Kasumi-1 (cell line): Measurements from ENCODE around the gene PROX1.

Source experiments
- DNase-seq, 2 experiments: peaks; one replicate each; lab custom pipeline; 2025; lab: John Stamatoyannopoulos, UW

PROX1 gene

DNA sequence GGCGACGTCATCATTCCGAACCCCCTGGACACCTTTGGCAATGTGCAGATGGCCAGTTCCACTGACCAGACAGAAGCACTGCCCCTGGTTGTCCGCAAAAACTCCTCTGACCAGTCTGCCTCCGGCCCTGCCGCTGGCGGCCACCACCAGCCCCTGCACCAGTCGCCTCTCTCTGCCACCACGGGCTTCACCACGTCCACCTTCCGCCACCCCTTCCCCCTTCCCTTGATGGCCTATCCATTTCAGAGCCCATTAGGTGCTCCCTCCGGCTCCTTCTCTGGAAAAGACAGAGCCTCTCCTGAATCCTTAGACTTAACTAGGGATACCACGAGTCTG is 10.0 kb downstream of the PROX1 start:
- no peak for DNase-seq

DNA sequence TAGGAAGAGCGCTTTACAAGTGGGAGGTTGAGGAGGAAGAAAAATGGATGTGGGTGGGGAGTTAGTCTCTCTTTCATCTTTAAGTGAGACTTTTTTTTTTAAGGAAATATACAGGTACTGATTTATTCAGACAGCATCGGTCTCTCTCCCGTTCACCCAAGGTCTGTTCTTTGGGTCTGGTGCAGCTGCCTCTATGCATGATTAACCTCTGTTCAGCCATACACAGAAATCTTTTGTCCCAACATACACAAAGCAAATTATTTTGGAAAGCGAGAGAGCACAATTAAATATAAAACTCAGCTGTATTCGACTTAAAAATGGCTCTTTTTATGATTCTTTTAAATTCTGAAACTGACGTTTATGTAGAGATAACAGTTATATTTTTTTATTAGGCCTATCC is 11.0 kb downstream of the PROX1 start:
- no peak for DNase-seq

DNA sequence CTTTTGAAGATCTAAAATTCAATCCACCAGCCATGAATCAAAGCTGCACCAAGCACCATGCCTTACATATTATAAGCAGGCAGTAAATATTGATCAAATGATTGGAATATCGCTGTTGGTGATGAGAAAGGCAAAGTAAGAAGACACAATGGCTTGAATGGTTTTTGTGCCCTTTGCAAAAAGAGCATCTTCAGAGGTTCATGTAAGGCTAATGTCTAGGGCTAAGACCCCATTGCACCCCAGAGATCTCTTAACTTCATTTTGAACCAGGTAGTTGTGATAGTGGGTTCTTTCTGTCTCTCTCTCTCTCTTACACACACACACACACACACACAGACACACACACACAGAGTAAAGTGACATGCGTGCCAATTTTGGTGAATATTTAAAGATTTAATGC is 12.0 kb downstream of the PROX1 start:
- no peak for DNase-seq

DNA sequence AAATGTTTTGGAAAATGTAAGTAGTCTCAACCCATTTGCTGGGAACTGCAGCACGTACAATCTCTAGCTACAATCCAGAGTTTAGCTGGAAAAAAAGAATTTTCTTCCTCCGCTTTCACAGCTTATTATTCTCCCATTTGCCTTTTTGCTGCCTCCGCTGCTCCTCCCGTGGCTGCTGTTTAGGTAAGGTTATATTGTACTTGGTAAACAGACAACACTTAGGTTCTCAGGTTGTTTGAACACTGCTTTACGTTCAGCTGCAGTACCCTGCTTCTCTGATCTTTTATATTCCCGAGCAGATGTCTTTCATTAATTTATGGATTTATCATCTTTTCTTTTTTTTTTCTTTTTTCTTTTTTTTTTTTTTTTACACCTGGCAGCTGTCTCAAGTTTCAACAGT is 14.3 kb downstream of the PROX1 start:
- DNase-seq: no peak

DNA sequence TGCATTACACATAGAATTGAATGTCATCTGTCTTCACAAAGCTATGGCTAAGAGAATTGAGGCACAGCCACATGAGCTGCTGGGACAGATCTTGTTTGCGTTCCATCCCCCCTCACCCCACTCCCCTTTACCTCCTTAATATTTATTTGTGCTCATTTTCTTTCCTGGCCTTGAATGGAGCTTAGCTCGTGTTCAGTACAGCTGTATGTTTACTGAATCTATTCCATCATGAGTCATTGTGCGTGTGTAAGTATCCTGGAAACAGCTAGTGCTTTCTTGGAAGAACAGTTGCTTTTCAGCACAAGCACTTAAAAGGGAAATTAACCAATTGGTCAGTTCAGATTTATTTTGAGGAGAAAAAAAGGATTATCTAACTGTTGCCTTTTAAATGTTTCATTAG is 14.7 kb downstream of the PROX1 start:
- no peak for DNase-seq

DNA sequence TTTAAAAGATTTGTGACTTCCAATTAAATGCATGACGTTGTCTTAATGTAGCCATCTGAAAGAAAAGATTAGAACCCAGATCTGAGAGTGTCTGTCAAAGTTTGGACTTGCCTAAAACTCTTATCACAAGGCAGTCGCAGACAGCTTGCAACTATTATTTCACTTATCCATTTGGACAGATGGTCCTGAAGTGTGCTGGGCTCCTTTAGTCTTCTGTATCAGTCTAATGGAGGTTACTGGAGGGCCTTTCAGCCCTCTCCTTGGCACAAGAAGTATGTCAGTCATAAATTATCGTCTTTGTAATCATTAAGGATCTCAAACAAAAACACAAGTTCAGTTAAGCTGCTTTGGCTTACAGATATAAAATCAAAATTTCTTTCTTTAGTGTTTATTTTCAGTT is 15.5 kb downstream of the PROX1 start:
- DNase-seq: no peak

DNA sequence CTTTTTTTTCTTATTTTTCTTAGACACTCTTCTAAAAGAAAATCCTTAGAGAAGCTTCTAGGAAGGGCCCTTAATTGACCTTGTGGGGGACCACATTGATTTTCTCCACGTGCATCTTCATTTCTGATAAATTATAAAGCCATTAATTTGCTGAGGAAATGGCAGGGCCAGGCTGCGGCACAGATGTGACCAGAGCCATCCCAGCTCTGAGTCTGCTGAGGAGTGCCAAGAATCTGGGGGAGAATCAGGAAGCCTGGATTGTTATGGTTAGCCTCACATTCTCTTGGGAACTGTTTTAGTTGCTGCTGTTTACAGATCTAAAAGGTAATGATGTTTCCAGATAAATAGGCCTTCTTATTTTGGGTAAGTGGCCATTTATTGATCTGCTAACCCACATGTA is 16.2 kb downstream of the PROX1 start:
- DNase-seq: no peak

DNA sequence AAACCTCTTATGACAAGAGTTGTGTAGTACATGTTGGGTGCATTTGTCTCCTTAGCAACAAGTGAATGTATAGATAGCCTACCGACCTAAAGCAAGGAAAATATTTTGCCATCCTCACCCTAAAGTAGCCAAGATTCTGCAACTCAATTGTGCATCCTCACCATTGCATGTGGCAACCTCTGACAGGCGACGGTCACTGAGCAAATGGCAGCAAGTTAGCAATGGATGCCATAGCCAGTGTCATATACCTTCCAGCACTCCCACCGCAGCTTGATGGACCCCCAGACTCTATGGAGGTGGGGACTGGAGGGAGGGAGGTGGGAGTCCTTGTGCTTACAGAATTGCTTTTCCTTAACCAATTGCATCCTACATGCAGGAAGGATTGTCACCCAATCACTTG is 17.0 kb downstream of the PROX1 start:
- DNase-seq: no peak

DNA sequence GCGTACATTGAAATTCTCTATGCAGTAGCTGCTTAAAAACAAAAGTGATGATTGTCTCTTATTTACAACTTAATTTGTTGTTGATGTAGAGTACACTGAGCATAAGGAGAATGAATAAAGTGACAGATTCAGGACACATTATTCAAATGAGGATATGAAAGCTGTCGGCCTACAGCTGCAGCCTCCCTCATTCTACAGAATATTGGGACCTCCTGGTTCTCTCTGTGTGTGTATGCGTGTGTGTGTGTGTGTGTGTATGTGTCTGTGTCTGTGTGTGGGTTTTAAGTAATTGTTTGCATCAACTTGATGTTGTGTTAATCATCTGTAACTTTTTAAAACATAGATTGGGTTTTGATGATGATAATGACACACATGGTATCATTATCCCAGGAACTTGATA is 17.9 kb downstream of the PROX1 start:
- DNase-seq: no peak

DNA sequence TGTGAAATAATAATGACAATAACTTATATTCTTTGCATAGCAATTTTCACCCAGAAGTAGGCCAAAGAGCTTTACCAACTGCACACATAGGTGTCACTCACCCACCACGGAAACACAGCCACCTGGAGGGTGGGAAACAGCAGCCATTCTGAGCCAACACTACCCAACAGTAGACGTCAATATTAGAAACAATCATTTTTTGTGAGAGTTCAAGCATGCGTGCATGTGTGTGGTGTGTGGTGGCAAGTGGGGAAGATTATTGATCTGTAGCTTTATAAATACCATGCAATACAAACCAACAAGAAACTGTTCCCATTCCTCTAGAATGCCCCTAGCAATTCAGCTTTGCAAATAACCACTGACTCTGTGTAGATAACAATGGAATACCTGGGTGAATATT is 19.1 kb downstream of the PROX1 start:
- no peak for DNase-seq

DNA sequence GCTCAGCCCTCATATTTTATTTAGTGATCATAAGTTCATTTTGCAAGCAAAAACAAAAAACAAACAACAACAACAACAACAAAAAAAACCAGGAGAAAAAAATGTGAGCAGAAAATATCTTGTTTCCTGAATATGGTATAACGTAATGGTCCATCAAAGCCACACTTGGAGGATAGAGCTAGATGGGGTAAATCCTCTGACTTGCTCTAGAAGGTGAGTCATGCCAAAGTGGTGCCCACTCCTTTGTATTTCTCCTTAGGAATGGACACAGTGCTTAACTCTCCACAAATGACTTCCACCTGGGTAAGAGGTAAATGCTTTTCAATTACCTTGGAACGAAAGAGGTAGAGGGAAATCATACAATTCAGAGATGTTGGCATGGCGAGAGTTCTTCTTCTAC is 20.6 kb downstream of the PROX1 start:
- no peak for DNase-seq

DNA sequence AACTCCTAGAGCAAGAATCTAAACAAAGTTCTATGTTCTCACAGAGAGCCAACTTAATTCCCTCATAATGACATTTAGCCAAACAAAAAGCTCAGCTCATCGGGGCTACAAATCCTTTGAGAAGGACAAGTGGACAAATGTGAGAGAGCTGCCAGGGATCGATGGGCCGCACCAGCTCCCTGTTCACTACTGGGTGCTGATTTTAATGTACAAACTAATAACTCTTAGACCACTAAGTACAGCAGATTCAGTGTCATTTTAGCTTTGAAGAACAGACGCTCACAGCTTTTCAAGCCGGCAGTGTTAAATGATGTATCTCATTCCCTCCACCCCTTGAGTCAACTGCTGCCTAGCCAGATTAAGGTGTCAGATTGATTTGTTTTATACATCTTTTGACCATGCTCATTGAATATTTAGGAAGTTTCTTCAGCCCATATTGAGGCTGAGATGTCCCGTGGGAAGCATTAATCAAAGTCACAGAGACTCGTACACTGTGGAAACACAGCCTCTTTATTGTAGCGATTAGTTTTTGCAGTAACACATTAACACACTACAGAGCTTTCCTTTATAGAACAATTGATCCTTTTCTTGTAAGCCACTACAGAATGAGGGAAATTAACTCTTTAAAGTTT is 21.1 kb downstream of the PROX1 start:
- DNase-seq: no peak

DNA sequence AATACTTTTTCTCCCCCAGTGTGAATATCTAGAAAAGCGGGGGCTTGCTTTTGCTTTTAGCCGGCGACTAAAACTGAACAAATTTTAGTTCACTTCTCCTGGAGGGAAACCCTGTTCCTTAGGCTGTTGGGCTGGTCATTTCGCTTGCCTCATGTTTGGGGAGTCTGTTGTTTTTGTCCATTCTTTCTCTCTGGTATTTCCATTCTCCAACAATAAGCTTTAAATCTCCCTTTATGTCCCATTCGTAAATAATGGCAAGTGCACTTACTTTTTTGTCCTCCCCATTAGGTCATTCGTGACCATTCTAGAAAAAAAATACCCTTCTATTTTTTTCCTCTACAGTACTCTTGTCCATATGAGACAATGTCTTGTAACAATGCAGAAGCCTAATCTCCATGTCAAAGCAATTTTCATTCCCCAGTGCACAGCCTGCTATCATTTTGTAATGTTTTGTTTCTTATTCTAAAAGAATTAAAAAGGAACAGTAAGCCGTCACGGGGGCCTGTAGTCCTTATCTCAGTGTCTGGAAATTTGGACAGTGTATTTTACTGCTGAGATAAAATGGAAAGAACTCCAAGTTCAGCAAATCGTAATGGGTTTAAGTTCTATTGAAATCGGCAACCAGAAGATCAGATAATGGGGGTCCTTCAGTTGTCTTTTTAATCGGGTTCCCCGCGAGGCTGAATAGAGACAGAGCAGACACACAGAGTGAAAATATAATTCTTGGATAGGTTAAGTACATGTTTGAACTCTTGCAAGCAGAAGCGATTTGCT is 21.8 kb downstream of the PROX1 start:
- DNase-seq: no peak

DNA sequence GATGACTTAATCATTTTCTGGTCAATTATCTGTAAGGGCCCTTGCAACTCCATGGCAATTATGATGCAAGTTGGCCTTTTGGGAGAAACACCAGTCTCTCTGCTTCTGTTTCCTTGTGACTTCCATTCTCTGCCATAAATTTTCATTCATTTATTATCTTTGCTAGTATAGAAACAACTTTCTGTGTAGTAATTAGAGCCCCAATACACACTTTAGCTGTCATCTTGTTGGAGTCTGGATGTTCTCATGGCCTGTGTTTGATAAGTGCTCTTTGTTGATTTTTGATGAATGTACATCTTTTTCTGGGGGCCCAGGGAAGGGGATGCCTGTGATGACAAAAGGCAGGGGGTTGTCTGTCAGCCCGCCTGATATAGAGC is 22.4 kb downstream of the PROX1 start:
- DNase-seq: no peak

DNA sequence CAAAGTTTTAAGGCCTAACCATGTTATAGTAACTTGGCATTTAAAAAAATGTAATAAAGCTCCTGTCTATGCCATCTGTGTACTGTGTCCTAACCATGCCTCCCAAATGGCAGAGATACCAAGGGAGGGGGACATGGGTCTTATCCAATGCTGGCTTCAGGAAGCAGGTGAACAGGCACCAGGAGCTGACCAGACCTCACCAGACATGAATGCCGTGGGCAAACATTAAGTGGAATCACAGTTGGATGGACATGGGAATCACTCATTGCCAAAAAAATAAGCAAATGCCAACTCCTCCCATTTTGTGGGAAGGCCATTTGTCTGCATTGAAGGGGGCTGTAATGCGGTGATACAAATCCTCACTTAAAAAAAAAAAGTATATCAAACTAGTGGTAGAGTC is 22.9 kb downstream of the PROX1 start:
- no peak for DNase-seq

DNA sequence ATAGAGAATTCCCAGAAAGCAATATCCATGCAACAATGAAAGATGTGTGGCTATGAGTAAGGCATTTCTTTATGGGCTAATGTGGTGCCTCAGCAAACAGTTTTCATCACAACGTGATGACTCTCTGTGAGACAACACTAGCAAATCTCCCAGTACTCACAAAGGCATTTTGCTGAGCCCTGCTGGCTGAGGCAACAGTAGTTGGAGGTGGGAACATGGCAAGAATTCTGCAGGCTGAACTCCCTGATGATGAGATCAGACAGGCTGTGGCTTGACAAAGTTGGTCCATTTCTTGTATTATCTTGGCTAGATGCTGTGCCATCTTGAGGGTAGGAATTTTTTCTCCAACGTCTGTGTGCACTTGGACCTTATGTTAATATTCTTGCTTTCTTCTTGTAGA is 24.6 kb downstream of the PROX1 start:
- DNase-seq: no peak

DNA sequence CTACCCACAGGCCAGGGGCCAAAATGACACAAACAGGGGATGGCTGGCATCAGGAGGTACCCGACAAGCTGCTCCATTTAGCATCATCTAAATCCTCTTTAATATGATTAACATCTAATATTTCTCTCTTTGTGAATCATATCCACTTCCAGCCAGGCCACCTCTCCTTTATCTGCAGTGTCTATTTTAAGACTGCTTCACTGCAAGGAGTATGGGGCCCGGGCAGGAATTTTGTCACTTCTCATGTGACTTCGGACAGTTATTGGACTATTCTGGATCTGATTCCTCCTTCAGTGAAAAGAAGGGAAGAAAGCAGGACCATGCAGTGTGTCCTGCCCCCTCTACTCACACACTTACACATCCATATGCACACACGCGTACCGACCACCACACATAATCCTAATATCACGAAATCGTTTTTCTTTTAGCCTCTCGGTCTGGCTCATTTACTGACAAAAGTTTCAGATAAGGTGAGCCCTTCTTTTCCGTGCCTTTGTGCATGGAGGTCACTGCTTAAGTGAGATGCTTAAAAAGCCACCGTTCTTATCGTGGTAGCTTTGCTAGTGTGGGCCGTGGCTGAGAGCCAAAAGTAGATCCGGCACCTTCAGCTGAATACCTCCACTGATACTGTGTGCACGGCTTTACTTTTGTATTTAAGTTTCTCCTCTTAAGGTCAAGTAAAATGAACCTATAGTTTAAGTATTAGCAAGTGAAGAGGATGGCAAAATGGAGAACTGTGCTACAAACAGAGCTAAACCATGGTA is 26.0 kb downstream of the PROX1 start:
- DNase-seq: no peak

DNA sequence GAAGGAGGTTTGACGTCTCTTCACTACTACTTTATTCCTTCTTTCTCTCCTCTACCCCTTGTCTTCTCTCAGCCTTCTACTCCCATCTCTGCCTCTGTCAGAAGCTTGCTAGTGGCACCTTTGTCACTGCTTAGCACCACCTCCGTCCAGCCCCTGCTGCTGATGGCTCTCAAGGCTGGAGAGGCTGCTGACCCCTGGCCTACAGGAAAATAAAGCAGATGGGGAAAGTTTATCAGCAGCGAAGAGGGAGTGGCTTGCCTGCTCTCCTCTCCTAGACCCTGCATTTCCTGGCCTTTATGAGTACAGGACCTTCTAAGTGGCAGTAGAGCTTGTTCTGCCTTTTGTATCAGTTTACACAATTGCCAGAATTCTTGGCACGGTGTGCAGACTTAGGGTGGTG is 27.0 kb downstream of the PROX1 start:
- no peak for DNase-seq

DNA sequence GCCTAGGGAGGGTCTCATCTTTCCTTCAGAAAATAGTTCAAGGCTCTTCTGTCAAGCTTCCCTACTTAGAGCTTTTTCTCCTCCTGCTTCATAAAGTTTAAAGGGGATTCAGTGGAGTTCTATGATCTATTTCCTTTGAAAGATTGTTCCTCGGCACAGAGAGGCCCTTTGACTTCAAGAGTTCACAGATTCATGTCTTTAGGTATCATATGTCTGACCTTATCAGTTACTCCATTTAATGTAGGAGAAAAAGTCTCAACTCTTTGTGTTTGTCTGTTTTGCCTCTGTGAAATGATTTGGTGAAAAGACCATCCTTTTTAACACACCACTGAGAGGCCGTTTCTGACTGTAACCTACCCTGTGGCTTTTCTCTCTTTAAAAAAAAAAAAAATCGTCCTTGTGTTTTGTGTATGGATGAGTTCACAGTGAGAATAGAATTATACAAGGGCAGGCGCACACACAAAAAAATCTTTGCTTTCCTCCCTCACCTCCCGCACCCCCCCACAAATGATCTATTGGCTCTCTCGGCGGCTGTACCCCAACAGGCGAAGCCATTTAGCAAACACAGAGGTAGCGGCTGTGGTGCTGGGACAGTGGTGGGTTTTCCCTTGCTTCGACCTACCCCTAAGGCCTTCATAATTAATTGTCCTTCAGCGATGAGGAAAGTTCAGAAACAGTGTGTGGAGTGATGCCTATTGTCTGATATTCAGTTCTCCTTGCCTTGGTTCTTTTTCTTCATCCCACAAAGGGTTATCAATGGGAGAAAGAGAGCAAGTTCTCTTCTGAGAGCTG is 29.6 kb downstream of the PROX1 start:
- DNase-seq: no peak

DNA sequence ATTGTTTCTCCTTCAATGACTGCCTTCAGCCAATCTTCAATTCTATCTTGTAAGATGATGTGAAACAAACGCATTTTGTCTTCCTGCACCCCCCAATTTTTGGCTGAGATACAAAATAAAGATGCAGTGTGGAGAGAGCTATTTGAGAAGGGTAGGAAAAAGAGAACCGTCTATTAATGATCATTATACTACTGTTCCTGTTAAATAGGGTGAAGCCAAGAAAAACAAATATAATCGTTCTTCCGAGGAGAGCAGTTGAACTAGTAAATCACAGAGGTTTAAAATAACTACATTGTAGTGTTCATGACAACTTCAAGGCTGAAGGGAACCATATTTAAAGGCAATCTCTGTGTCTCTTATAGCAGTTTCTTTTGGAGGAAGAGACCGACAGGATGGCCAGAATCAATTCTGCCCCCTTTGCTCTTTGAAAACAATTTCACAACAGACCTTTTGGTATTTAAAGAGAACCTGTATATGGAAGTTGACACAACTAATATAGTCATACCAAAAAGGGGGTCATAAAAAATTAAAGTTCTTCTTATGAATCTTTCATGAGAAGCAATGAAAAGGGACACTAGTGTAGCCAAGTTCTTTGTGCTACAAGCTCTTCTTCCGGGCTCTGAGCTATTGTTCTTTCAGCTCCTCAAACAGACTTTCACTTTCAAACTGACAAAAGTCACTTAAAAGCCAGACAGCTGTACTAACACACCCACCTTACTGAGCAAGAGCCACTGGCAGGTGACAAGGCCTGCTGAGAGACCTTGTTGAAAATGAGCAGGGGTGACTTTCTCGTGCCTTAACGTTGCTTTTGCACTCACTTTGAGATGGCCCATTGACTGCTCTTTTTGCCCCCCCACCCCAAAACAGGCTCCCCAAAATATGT is 30.9 kb downstream of the PROX1 start:
- DNase-seq: no peak

DNA sequence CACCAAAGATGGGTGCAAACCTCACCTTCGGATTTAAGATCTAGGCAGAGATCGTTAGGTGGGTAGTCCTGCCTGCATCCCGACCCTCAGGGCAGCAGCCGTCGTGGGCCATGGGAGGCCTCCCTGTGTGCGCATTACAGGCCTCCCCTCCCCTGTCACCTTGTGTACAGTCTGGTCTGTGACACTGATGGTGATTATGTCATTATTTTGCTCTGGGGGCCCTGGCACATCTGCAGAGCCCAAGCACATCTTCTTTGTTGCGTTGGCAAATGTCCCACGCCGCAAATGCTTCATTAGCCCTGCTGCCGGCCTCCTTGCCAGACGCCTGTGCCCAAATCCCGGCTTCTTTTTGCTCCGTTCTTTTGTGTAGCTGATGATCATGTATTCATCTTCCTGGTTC is 31.7 kb downstream of the PROX1 start:
- DNase-seq: no peak

DNA sequence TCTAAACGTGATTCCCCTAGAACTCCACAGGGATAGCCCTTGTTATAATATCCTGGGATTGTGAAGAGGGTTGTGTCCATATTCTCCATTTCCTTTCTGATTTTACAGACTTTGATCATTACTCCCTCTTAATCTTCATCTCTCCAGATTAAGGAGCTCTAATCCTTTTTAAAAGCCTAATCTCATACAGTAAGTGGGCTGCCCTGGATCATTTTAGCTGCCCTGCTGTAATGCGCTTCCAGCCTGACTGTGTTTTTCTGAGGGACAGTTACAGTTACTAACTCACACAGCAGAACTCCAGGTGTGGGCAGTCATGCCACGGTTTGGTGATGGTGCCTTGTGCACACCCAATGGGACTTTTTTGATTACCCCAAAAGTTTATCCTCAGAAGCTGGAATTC is 33.5 kb downstream of the PROX1 start:
- DNase-seq: no peak
